22Rv1 (cell line): ENCODE results near the gene RARA.
A peak's percentile ranks its signal among the peaks of the same experiment; 100 is the strongest.

Experiments used
- H3K27ac ChIP-seq: fragments of 450-650 bp; 2 replicates; pipeline ENCODE4 v1.5.1; 2017
- CTCF ChIP-seq: fragments of 450-650 bp; IDR thresholded peaks from 2 replicates; pipeline ENCODE4 v1.5.1; 2017; ENCODE audit warnings: mild to moderate bottlenecking
- ZFX ChIP-seq: fragments of 450-650 bp; IDR thresholded peaks from 2 replicates; pipeline ENCODE4 v1.6.1; 2017; ENCODE audit warnings: antibody characterized with exemption, borderline replicate concordance

RARA gene

GRCh38 chr17:40355123-40355803, 46.3 kb downstream of the RARA start:
- peak; percentile 96 for TF ChIP-seq CTCF
- no peak for TF ChIP-seq ZFX
- H3K27ac ChIP-seq, result no peak overlapping the region

GRCh38 chr17:40355804-40356758, 47.1 kb downstream of the RARA start:
- TF ChIP-seq CTCF (no peak), ZFX (no peak)
- H3K27ac ChIP-seq, result no peak overlapping the region

DNA sequence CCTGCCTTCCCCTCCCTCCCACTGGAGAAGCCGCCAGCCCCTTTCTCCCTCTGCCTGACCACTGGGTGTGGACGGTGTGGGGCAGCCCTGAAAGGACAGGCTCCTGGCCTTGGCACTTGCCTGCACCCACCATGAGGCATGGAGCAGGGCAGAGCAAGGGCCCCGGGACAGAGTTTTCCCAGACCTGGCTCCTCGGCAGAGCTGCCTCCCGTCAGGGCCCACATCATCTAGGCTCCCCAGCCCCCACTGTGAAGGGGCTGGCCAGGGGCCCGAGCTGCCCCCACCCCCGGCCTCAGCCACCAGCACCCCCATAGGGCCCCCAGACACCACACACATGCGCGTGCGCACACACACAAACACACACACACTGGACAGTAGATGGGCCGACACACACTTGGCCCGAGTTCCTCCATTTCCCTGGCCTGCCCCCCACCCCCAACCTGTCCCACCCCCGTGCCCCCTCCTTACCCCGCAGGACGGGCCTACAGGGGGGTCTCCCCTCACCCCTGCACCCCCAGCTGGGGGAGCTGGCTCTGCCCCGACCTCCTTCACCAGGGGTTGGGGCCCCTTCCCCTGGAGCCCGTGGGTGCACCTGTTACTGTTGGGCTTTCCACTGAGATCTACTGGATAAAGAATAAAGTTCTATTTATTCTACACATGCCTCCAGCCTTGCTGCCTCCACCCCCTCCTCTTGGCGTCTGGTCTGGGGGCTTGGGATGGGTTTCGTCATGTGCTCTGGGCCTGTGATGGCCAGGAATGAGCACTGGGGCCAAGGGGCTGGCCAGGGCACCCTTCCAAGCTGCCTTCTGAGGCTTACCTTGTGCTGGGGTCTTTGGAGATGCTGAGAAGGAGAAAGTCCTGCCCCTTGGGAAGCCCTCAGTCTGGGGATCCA, 48.3 kb downstream of the RARA start:
- H3K27ac ChIP-seq, result no peak overlapping the region
- TF ChIP-seq CTCF (no peak), ZFX (no peak)

GRCh38 chr17:40358323-40359038, 49.5 kb downstream of the RARA start:
- H3K27ac ChIP-seq, result 0 out of 2 replicates have a peak overlapping the region, but pooled peaks have one; percentile 27
- TF ChIP-seq ZFX (no peak), CTCF (peak; percentile 99)

DNA sequence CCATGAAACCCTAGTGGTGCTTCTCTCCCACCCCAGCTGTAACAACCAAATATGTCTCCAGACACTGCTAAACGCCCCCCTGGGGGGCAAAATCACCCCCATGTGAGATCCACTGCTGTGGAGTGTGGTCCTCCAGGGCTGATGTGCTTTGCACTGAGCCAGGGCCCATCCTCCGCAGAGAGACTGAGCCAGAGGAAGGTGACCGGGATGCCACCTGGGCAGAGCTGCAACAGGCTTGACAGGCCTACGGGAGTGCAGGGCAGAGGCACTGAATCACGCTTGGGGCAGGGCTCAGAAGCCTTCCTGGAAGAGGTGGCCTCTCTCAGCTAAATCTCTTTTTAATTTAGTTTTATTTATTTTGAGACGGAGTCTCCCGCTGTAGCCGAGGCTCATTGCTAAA, 51.1 kb downstream of the RARA start:
- H3K27ac ChIP-seq, result no peak overlapping the region
- TF ChIP-seq CTCF, result no peak
- no peak for TF ChIP-seq ZFX

GRCh38 chr17:40361063-40361924, 52.3 kb downstream of the RARA start:
- H3K27ac ChIP-seq, result no peak overlapping the region

More at GRCh38 chr17:40361063-40361924, 52.3 kb downstream of the RARA start:
- TF ChIP-seq ZFX (no peak), CTCF (no peak)
